Trophoblast cell (in vitro differentiated cells and primary cell): ENCODE results near the gene UBE2C.

ENCODE experiments used
- DNase-seq, 2 donors: peaks; one replicate each; pipeline ENCODE4 v3.0.0-alpha.2; 2016
- H2AFZ ChIP-seq: 2 replicates; pipeline ENCODE4 v1.6.1; 2013; ENCODE audit warnings: low read length, moderate library complexity, mild to moderate bottlenecking; ENCODE audit not compliant: insufficient read depth, poor library complexity
- H2AK5ac ChIP-seq: 2 replicates; pipeline ENCODE4 v1.6.1; 2013; ENCODE audit warnings: mild to moderate bottlenecking, low read length
- H2BK120ac ChIP-seq: 2 replicates; pipeline ENCODE4 v1.6.1; 2013; ENCODE audit warnings: low read length, mild to moderate bottlenecking, moderate library complexity; ENCODE audit not compliant: insufficient read depth, poor library complexity
- H2BK12ac ChIP-seq: 2 replicates; pipeline ENCODE4 v1.6.1; 2013; ENCODE audit warnings: mild to moderate bottlenecking, low read length, moderate library complexity
- H2BK5ac ChIP-seq: 2 replicates; pipeline ENCODE4 v1.6.1; 2013; ENCODE audit warnings: low read length, low read depth, moderate library complexity, mild to moderate bottlenecking; ENCODE audit not compliant: poor library complexity
- H3K14ac ChIP-seq: 2 replicates; pipeline ENCODE4 v1.6.1; 2013; ENCODE audit warnings: mild to moderate bottlenecking, low read length
- H3K18ac ChIP-seq: 2 replicates; pipeline ENCODE4 v1.6.1; 2013; ENCODE audit warnings: mild to moderate bottlenecking, low read length
- H3K23ac ChIP-seq: 2 replicates; pipeline ENCODE4 v1.6.1; 2013; ENCODE audit warnings: low read length
- H3K27ac ChIP-seq: 2 replicates; pipeline ENCODE4 v1.5.1; 2013; ENCODE audit warnings: low read depth, mild to moderate bottlenecking, inconsistent platforms, low read length, moderate library complexity
- H3K27me3 ChIP-seq: 2 replicates; pipeline ENCODE4 v1.6.1; 2013; ENCODE audit warnings: inconsistent platforms, mild to moderate bottlenecking, low read length, moderate library complexity; ENCODE audit not compliant: insufficient read depth
- H3K36me3 ChIP-seq, 2 experiments: 1 replicate in 1 of 2; 2 replicates in 1 of 2; pipeline ENCODE4 v1.6.1; 2013; ENCODE audit warnings: low read length in 2 of 2, mild to moderate bottlenecking in 2 of 2, moderate library complexity in 1 of 2; ENCODE audit not compliant: insufficient read depth in 2 of 2, control insufficient read depth in 1 of 2
- H3K4ac ChIP-seq: 2 replicates; pipeline ENCODE4 v1.6.1; 2013; ENCODE audit warnings: low read depth, mild to moderate bottlenecking, low read length, moderate library complexity
- H3K4me1 ChIP-seq, 2 experiments: 1 replicate in 1 of 2; 2 replicates in 1 of 2; pipeline ENCODE4 v1.6.1; 2013; ENCODE audit warnings: low read length in 2 of 2, mild to moderate bottlenecking in 2 of 2, moderate library complexity in 1 of 2; ENCODE audit not compliant: insufficient read depth in 2 of 2, control insufficient read depth in 1 of 2
- H3K4me2 ChIP-seq: 2 replicates; pipeline ENCODE4 v1.6.1; 2013; ENCODE audit warnings: inconsistent platforms, mild to moderate bottlenecking, low read length, moderate library complexity
- H3K4me3 ChIP-seq: 2 replicates; pipeline ENCODE4 v1.5.1; 2013; ENCODE audit warnings: mild to moderate bottlenecking, low read depth, low read length, inconsistent platforms
- H3K79me1 ChIP-seq: one replicate; pipeline ENCODE4 v1.6.1; 2013; ENCODE audit warnings: low read length
- H3K79me2 ChIP-seq: 2 replicates; pipeline ENCODE4 v1.6.1; 2013; ENCODE audit warnings: low read length, mild to moderate bottlenecking; ENCODE audit not compliant: control insufficient read depth, insufficient read depth, poor library complexity
- H3K9ac ChIP-seq: 2 replicates; pipeline ENCODE4 v1.6.1; 2013; ENCODE audit warnings: mild to moderate bottlenecking, low read length
- H3K9me3 ChIP-seq: 2 replicates; pipeline ENCODE4 v1.6.1; 2013; ENCODE audit warnings: low read depth, mild to moderate bottlenecking, control low read depth, inconsistent platforms, low read length; ENCODE audit not compliant: insufficient read depth
- H4K12ac ChIP-seq: 2 replicates; pipeline ENCODE4 v1.6.1; 2013; ENCODE audit warnings: low read depth, mild to moderate bottlenecking, low read length, moderate library complexity
- H4K8ac ChIP-seq: 2 replicates; pipeline ENCODE4 v1.6.1; 2013; ENCODE audit warnings: low read depth, mild to moderate bottlenecking, low read length, moderate library complexity
- H4K91ac ChIP-seq: one replicate; pipeline ENCODE4 v1.6.1; 2013; ENCODE audit warnings: low read depth, mild to moderate bottlenecking, low read length, moderate library complexity
- WGBS: extraction: QIAGEN DNeasy Blood & Tissue Kit; methylation state at CpG from one replicate; pipeline ENCODE4 v1.1.7; 2013; ENCODE audit warnings: missing lambda C conversion rate; ENCODE audit not compliant: insufficient read length, insufficient coverage; ENCODE audit errors: extremely low coverage; 5-methylcytosine and 5-hydroxymethylcytosine counted together

UBE2C gene

GRCh38 chr20:45860560-45861220 lies 48.2 kb downstream of the UBE2C start:
- Histone ChIP-seq H3K79me1 (peaks cover 5% of the 10 kb centered on the region), H3K36me3 (no peaks in the 10 kb centered on the region), H4K12ac (no peak overlapping the region), H4K8ac (no peak overlapping the region), H2BK12ac (no peak overlapping the region), H3K4me2 (no peak overlapping the region), H2AK5ac (no peak overlapping the region), H3K23ac (no peak overlapping the region), H3K27ac (no peak overlapping the region), H2AFZ (no peak overlapping the region), H3K18ac (no peak overlapping the region), H3K4ac (no peak overlapping the region), H3K9ac (no peak overlapping the region), H3K9me3 (no peaks in the 10 kb centered on the region), H3K14ac (no peak overlapping the region), H2BK5ac (no peak overlapping the region), H3K79me2 (peaks cover 1% of the 10 kb centered on the region), H3K4me3 (no peak overlapping the region), H2BK120ac (no peak overlapping the region), H3K4me1 (peaks cover 3 to 5% of the 10 kb centered on the region in 2 experiments), H4K91ac (no peak overlapping the region), H3K27me3 (no peaks in the 10 kb centered on the region)
- WGBS: no CpG with 5 or more reads among the region's 7 CpGs
- DNase-seq: no peak

- Histone ChIP-seq H3K4me1 (peaks cover 3 to 5% of the 10 kb centered on the region in 2 experiments), H3K27ac (no peak overlapping the region), H3K4me3 (no peak overlapping the region), H3K4me2 (no peak overlapping the region), H4K91ac (no peak overlapping the region), H3K9me3 (no peaks in the 10 kb centered on the region), H2AFZ (no peak overlapping the region), H2BK120ac (no peak overlapping the region), H3K9ac (no peak overlapping the region), H2BK5ac (no peak overlapping the region), H3K18ac (no peak overlapping the region), H4K12ac (no peak overlapping the region), H4K8ac (no peak overlapping the region), H2AK5ac (no peak overlapping the region), H3K14ac (no peak overlapping the region), H3K79me1 (peaks cover 5% of the 10 kb centered on the region), H3K79me2 (peaks cover 1% of the 10 kb centered on the region), H3K27me3 (no peaks in the 10 kb centered on the region), H3K36me3 (no peaks in the 10 kb centered on the region), H2BK12ac (no peak overlapping the region), H3K23ac (no peak overlapping the region), H3K4ac (no peak overlapping the region)
- DNase-seq: no peak
- whole genome bisulfite sequencing: no CpG with 5 or more reads among the region's 7 CpGs
Observed at GRCh38 chr20:45861221-45862075, 49.0 kb downstream of the UBE2C start.

GRCh38 chr20:45863543-45864470 lies 51.4 kb downstream of the UBE2C start:
- H3K23ac ChIP-seq: no peak overlapping the region
- no peaks in the 10 kb centered on the region for H3K36me3 ChIP-seq
- no peak overlapping the region for H2AK5ac ChIP-seq
- no peak overlapping the region for H4K12ac ChIP-seq
- H2AFZ ChIP-seq: no peak overlapping the region
- no peaks in the 10 kb centered on the region for H3K79me1 ChIP-seq
- no peak overlapping the region for H3K4me2 ChIP-seq
- no peak overlapping the region for H3K27ac ChIP-seq
- no peak overlapping the region for H2BK120ac ChIP-seq
- 100% methylated on average over 1 of the region's 7 CpGs for WGBS
- H2BK5ac ChIP-seq: no peak overlapping the region
- no peak for DNase-seq
- no peak overlapping the region for H3K9ac ChIP-seq
- no peaks in the 10 kb centered on the region for H3K9me3 ChIP-seq
- no peak overlapping the region for H3K18ac ChIP-seq
- H4K91ac ChIP-seq: no peak overlapping the region
- H3K4ac ChIP-seq: no peak overlapping the region
- no peak overlapping the region for H4K8ac ChIP-seq
- H3K4me1 ChIP-seq: no peaks in the 10 kb centered on the region
- no peak overlapping the region for H3K14ac ChIP-seq
- H3K4me3 ChIP-seq: no peak overlapping the region
- H2BK12ac ChIP-seq: no peak overlapping the region
- H3K79me2 ChIP-seq: no peaks in the 10 kb centered on the region
- H3K27me3 ChIP-seq: no peaks in the 10 kb centered on the region

DNA sequence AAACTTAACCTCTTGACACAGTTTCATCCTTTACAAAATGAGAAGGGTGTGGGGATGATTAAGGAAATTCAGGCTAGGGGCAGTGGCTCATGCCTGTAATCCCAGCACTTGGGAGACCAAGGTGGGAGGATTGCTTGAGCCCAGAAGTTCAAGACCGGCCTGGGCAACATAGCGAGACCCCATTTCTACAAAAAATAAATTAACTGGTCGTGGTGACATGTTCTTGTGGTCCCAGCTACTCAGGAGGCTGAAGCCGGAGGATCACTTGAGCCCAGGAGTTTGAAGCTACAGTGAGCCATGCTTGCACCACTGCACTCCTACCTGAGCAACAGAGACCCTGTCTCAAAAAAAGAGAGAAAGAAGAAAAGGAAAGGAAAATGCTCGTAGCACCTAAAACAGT lies 54.0 kb downstream of the UBE2C start:
- no peak overlapping the region for H4K12ac ChIP-seq
- H3K27ac ChIP-seq: no peak overlapping the region
- H2AFZ ChIP-seq: no peak overlapping the region
- H3K79me1 ChIP-seq: no peaks in the 10 kb centered on the region
- H3K4me1 ChIP-seq: no peaks in the 10 kb centered on the region
- H4K91ac ChIP-seq: no peak overlapping the region
- no peak overlapping the region for H3K9ac ChIP-seq
- no peak overlapping the region for H2BK12ac ChIP-seq
- H3K18ac ChIP-seq: no peak overlapping the region
- no peak overlapping the region for H3K23ac ChIP-seq
- no peaks in the 10 kb centered on the region for H3K27me3 ChIP-seq
- DNase-seq: no peak
- no peaks in the 10 kb centered on the region for H3K36me3 ChIP-seq
- no peaks in the 10 kb centered on the region for H3K9me3 ChIP-seq
- no peak overlapping the region for H3K14ac ChIP-seq
- no peak overlapping the region for H3K4me2 ChIP-seq
- H4K8ac ChIP-seq: no peak overlapping the region
- no peak overlapping the region for H2BK5ac ChIP-seq
- H2AK5ac ChIP-seq: no peak overlapping the region
- H3K79me2 ChIP-seq: no peaks in the 10 kb centered on the region
- no peak overlapping the region for H2BK120ac ChIP-seq
- no CpG with 5 or more reads among the region's 5 CpGs for WGBS
- no peak overlapping the region for H3K4me3 ChIP-seq
- no peak overlapping the region for H3K4ac ChIP-seq
